CD4-positive, alpha-beta T cell treated with Interleukin-10 for 1 hour (primary cell): ENCODE measurements around the gene MYBPHL.

Experiments
- DNase-seq: peaks from one replicate; pipeline ENCODE4 v3.0.0-alpha.2; 2020

The MYBPHL gene

GRCh38 chr1:109250454-109251276 lies 56.1 kb downstream of the MYBPHL start:
- no peak for DNase-seq

- no peak for DNase-seq
Measured at GRCh38 chr1:109249654-109250401, 57.0 kb downstream of the MYBPHL start.

GRCh38 chr1:109248797-109249629 lies 57.8 kb downstream of the MYBPHL start, which contains the start of gene CELSR2:
CELSR2 (plus strand) TSS chr1:109249539; CDS start chr1:109250080, 541 bp downstream.
- DNase-seq = peak; percentile 65

GRCh38 chr1:109248444-109248796 lies 58.4 kb downstream of the MYBPHL start:
- DNase-seq = no peak

- no peak for DNase-seq
Measured at GRCh38 chr1:109247401-109248365, 59.1 kb downstream of the MYBPHL start.

GRCh38 chr1:109246141-109246551 lies 60.7 kb downstream of the MYBPHL start:
- no peak for DNase-seq

- no peak for DNase-seq
Measured at GRCh38 chr1:109243860-109244552, 62.8 kb downstream of the MYBPHL start.

GRCh38 chr1:109243221-109243620 lies 63.6 kb downstream of the MYBPHL start:
- DNase-seq = no peak

- no peak for DNase-seq
Measured at GRCh38 chr1:109242387-109242786, 64.4 kb downstream of the MYBPHL start.
